IMR-90 (cell line): Measurements from ENCODE around the gene PRKD1. TPM values are rescaled to one million over a fixed set of nuclear protein-coding genes. Genes with fewer than 3 reads are reported as not detected.

Experiments
- ATAC-seq: fragments of 200-7000 bp; cut with Tn5 transposase; 2 replicates; pipeline ENCODE4 v1.9.1; 2020; ENCODE audit warnings: low read depth, mild to moderate bottlenecking, moderate library complexity
- BruUV-seq: library from RNA; stranded (reverse); fragments of 400-500 nt; replicated peaks from 2 replicates; lab custom pipeline; 2021; lab: Mats Ljungman, UMichigan
- CTCF ChIA-PET: fragments of 300-600 bp; formaldehyde crosslinking; extraction: SDS; loops from one replicate; lab custom pipeline; 2021; ENCODE audit warnings: antibody characterized with exemption; lab: Yijun Ruan, JAX
- POLR2A ChIA-PET: fragments of 300-600 bp; sonication (Branson Sonifier 250); formaldehyde crosslinking; loops from one replicate; lab custom pipeline; 2022; ENCODE audit warnings: antibody characterized with exemption; ENCODE audit not compliant: unreplicated experiment; lab: Charles Lee
- DNase-seq: peaks from one replicate; pipeline ENCODE4 v3.0.0; 2013
- H2AFZ ChIP-seq: replicated peaks from 2 replicates; pipeline ENCODE3; 2013; ENCODE audit warnings: low read length, mild to moderate bottlenecking; ENCODE audit not compliant: poor library complexity
- H2AK5ac ChIP-seq: 2 replicates; pipeline ENCODE4 v1.6.1; 2013; ENCODE audit warnings: low read depth, low read length, inconsistent platforms
- H2AK9ac ChIP-seq: replicated peaks from 2 replicates; pipeline ENCODE3; 2013; ENCODE audit warnings: mild to moderate bottlenecking, low read depth, low read length, moderate library complexity; ENCODE audit not compliant: poor library complexity
- H2BK120ac ChIP-seq: 2 replicates; pipeline ENCODE4 v1.6.1; 2013; ENCODE audit warnings: low read depth, low read length, inconsistent platforms
- H2BK15ac ChIP-seq: 3 replicates; pipeline ENCODE4 v1.6.1; 2013; ENCODE audit warnings: low read depth, low read length, inconsistent platforms
- H2BK20ac ChIP-seq: 2 replicates; pipeline ENCODE4 v1.6.1; 2013; ENCODE audit warnings: low read depth, mild to moderate bottlenecking, inconsistent platforms, low read length, moderate library complexity
- H2BK5ac ChIP-seq: 2 replicates; pipeline ENCODE4 v1.6.1; 2013; ENCODE audit warnings: mild to moderate bottlenecking, low read depth, low read length, inconsistent platforms; ENCODE audit not compliant: poor library complexity, severe bottlenecking
- H3K14ac ChIP-seq: replicated peaks from 2 replicates; pipeline ENCODE4 v1.6.1; 2013; ENCODE audit warnings: low read depth, low read length, inconsistent platforms
- H3K18ac ChIP-seq: 2 replicates; pipeline ENCODE4 v1.6.1; 2013; ENCODE audit warnings: low read depth, low read length, control low read depth
- H3K23ac ChIP-seq: 2 replicates; pipeline ENCODE4 v1.6.1; 2013; ENCODE audit warnings: low read depth, low read length, inconsistent platforms
- H3K27ac ChIP-seq: 2 replicates; pipeline ENCODE4 v1.5.1; 2013; ENCODE audit warnings: mild to moderate bottlenecking, control low read depth, low read length; ENCODE audit not compliant: insufficient read depth
- H3K27me3 ChIP-seq: 2 replicates; pipeline ENCODE4 v1.6.1; 2013; ENCODE audit warnings: low read length; ENCODE audit not compliant: control insufficient read depth, insufficient read depth
- H3K36me3 ChIP-seq: 2 replicates; pipeline ENCODE4 v1.6.1; 2013; ENCODE audit warnings: low read length, mixed read lengths; ENCODE audit not compliant: control insufficient read depth, insufficient read depth
- H3K4ac ChIP-seq: 2 replicates; pipeline ENCODE4 v1.6.1; 2013; ENCODE audit warnings: low read depth, low read length, inconsistent platforms
- H3K4me1 ChIP-seq: 2 replicates; pipeline ENCODE4 v1.6.1; 2013; ENCODE audit warnings: low read length, mixed read lengths; ENCODE audit not compliant: control insufficient read depth, insufficient read depth
- H3K4me2 ChIP-seq: 2 replicates; pipeline ENCODE4 v1.6.1; 2013; ENCODE audit warnings: low read depth, mild to moderate bottlenecking, control low read depth, low read length, moderate library complexity
- H3K4me3 ChIP-seq: 2 replicates; pipeline ENCODE4 v1.5.1; 2013; ENCODE audit warnings: low read depth, mild to moderate bottlenecking, control low read depth, low read length, moderate library complexity; ENCODE audit not compliant: insufficient read depth
- H3K56ac ChIP-seq: 2 replicates; pipeline ENCODE4 v1.6.1; 2013; ENCODE audit warnings: low read length, inconsistent platforms; ENCODE audit not compliant: insufficient read depth; ENCODE audit errors: extremely low read depth
- H3K79me1 ChIP-seq, 2 experiments: 2 replicates each; pipeline ENCODE4 v1.6.1; 2013; ENCODE audit warnings: low read length in 2 of 2, inconsistent platforms in 1 of 2, low read depth in 1 of 2
- H3K9ac ChIP-seq: 2 replicates; pipeline ENCODE4 v1.6.1; 2013; ENCODE audit warnings: low read depth, low read length, control low read depth
- H3K9me1 ChIP-seq: 2 replicates; pipeline ENCODE4 v1.6.1; 2013; ENCODE audit warnings: low read length, inconsistent platforms; ENCODE audit not compliant: insufficient read depth
- H3K9me3 ChIP-seq: 2 replicates; pipeline ENCODE4 v1.6.1; 2013; ENCODE audit warnings: low read length; ENCODE audit not compliant: control insufficient read depth, insufficient read depth
- H4K20me1 ChIP-seq: 2 replicates; pipeline ENCODE4 v1.6.1; 2013; ENCODE audit warnings: low read length, inconsistent platforms; ENCODE audit not compliant: insufficient read depth
- H4K5ac ChIP-seq: 2 replicates; pipeline ENCODE4 v1.6.1; 2013; ENCODE audit warnings: mild to moderate bottlenecking, low read depth, low read length, control low read depth
- H4K8ac ChIP-seq, 2 experiments: 2 replicates each; pipeline ENCODE4 v1.6.1; 2013; ENCODE audit warnings: low read depth in 2 of 2, low read length in 2 of 2, control low read depth in 1 of 2, inconsistent platforms in 1 of 2
- H4K91ac ChIP-seq: 2 replicates; pipeline ENCODE4 v1.6.1; 2013; ENCODE audit warnings: low read depth, low read length, inconsistent platforms; ENCODE audit not compliant: insufficient read depth
- CEBPB ChIP-seq: IDR thresholded peaks from 2 replicates; pipeline ENCODE4 v1.6.1; 2012; ENCODE audit warnings: low read depth, low read length, improper control_type of control experiment
- CTCF ChIP-seq: conservative IDR thresholded peaks from 2 replicates; pipeline ENCODE4 v1.5.1; 2012; ENCODE audit warnings: mild to moderate bottlenecking, low read depth, low read length, improper control_type of control experiment
- FOS ChIP-seq: fragments of 150-350 bp; IDR thresholded peaks from 2 replicates; pipeline ENCODE4 v1.6.1; 2016; ENCODE audit warnings: low read depth, low read length
- MAFK ChIP-seq: IDR thresholded peaks from 2 replicates; pipeline ENCODE4 v1.6.1; 2012; ENCODE audit warnings: low read depth, low read length, improper control_type of control experiment
- MXI1 ChIP-seq: IDR thresholded peaks from 2 replicates; pipeline ENCODE4 v1.6.1; 2012; ENCODE audit warnings: low read depth, mild to moderate bottlenecking, low read length, moderate library complexity, borderline replicate concordance
- POLR2A ChIP-seq: IDR thresholded peaks from 2 replicates; pipeline ENCODE4 v1.6.1; 2012; ENCODE audit warnings: mild to moderate bottlenecking, low read depth, low read length
- RAD21 ChIP-seq: IDR thresholded peaks from 2 replicates; pipeline ENCODE4 v1.6.1; 2012; ENCODE audit warnings: low read length, improper control_type of control experiment
- RCOR1 ChIP-seq: IDR thresholded peaks from 2 replicates; pipeline ENCODE4 v1.6.1; 2012; ENCODE audit warnings: mild to moderate bottlenecking, low read length, improper control_type of control experiment; ENCODE audit not compliant: insufficient replicate concordance
- SMC3 ChIP-seq: fragments of 150-350 bp; IDR thresholded peaks from 2 replicates; pipeline ENCODE4 v1.6.1; 2016; ENCODE audit warnings: low read depth, mild to moderate bottlenecking, antibody characterized with exemption, low read length, moderate library complexity
- WGBS, 2 experiments: methylation state at CpG; one replicate each; pipeline versions ENCODE4 v1.1.5 to v1.1.7; 2013; ENCODE audit warnings: missing lambda C conversion rate in 2 of 2; ENCODE audit not compliant: insufficient read length in 1 of 2; ENCODE audit errors: extremely low coverage in 2 of 2; 5-methylcytosine and 5-hydroxymethylcytosine counted together
- dilution Hi-C: fragments of 300-500 bp; cut with HindIII; formaldehyde crosslinking; loops from one replicate; pipeline ENCODE4 v1.14.3; 2018; ENCODE audit warnings: low sequenced_read_pairs; ENCODE audit not compliant: unreplicated experiment
- in situ Hi-C: fragments of 300-500 bp; cut with MboI; formaldehyde crosslinking; loops from 3 replicates; pipeline ENCODE4 v1.14.3; 2019; ENCODE audit warnings: low sequenced_read_pairs, inconsistent platforms, mixed read lengths
- intact Hi-C: fragments of 100-400 bp; cut with micrococcal nuclease; formaldehyde crosslinking; loops from 2 replicates; pipeline ENCODE4 v1.10.0; 2022
- polyA plus RNA-seq, 3 experiments: library from polyadenylated mRNA; depleted of rRNA; stranded (reverse); fragments of >200 nt; gene quantifications; 2 replicates each; pipeline ENCODE4 v1.2.3, GENCODE V29; 2012; ENCODE audit warnings: low replicate concordance in 1 of 3
- total RNA-seq: library from RNA; depleted of rRNA; stranded (reverse); fragments of >200 nt; gene quantifications from 2 replicates; pipeline ENCODE4 v1.2.3, GENCODE V29; 2012
- TF ChIP-seq, protein P1 (sequence below): fragments of 150-350 bp; IDR thresholded peaks from 2 replicates; pipeline ENCODE4 v1.6.1; 2017; ENCODE audit warnings: mild to moderate bottlenecking, antibody characterized with exemption, low read length, low read depth

The PRKD1 gene
- total and polyA plus RNA-seq, 2 of the 4 experiments (the other 2 are of a cell fraction) = 12.9 to 14.2 TPM

GRCh38 chr14:29545714-29546113 lies 381.9 kb downstream of the PRKD1 start:
- peak; percentile 71 for ATAC-seq
- Histone ChIP-seq H3K27ac (no peak overlapping the region), H3K36me3 (no peaks in the 10 kb centered on the region), H4K5ac (no peak overlapping the region), H3K9ac (no peak overlapping the region), H3K4me3 (no peak overlapping the region), H4K91ac (no peak overlapping the region), H3K18ac (no peak overlapping the region), H2BK5ac (no peak overlapping the region), H3K14ac (no peak overlapping the region), H4K8ac (no peak overlapping the region), H3K4ac (no peak overlapping the region), H2AFZ (no peak overlapping the region), H3K9me3 (no peaks in the 10 kb centered on the region), H2AK9ac (no peak overlapping the region), H3K4me2 (no peak overlapping the region), H3K9me1 (no peaks in the 10 kb centered on the region), H2BK20ac (no peak overlapping the region), H2AK5ac (no peak overlapping the region), H3K56ac (no peak overlapping the region), H4K20me1 (no peaks in the 10 kb centered on the region), H3K27me3 (peaks cover 4% of the 10 kb centered on the region; the same call in 1 of the 2 replicates), H3K4me1 (no peaks in the 10 kb centered on the region), H2BK15ac (no peak overlapping the region), H3K79me1 (no peaks in the 10 kb centered on the region), H3K23ac (no peak overlapping the region), H2BK120ac (no peak overlapping the region)
- no TSS peak for BruUV-seq
- in situ Hi-C loops (no loop called here), intact Hi-C loops (loop anchor here (5.0 to 10.0 kb wide), 2 partner anchors 569 to 727 kb away; no protein-coding TSS in a partner anchor), dilution Hi-C loops (no loop called here)
- peak; percentile 25 for DNase-seq
- WGBS, 2 experiments = no CpG with 5 or more reads among the region's 2 CpGs
- ChIA-PET POLR2A (interaction anchor here (0.6 kb wide), 2 partner anchors 576 to 778 kb away, joined by 3 to 5 read pairs; no protein-coding TSS in a partner anchor), CTCF (interaction anchor here (1.1 to 1.2 kb wide), 2 partner anchors 669 to 738 kb away, joined by 4 read pairs; no protein-coding TSS in a partner anchor)
- TF ChIP-seq RCOR1 = no peak
- no peak for TF ChIP-seq SMC3
- no peak for TF ChIP-seq MXI1
- TF ChIP-seq MAFK = no peak
- no peak for TF ChIP-seq CTCF
- TF ChIP-seq CEBPB = no peak
- TF ChIP-seq, protein P1, sequence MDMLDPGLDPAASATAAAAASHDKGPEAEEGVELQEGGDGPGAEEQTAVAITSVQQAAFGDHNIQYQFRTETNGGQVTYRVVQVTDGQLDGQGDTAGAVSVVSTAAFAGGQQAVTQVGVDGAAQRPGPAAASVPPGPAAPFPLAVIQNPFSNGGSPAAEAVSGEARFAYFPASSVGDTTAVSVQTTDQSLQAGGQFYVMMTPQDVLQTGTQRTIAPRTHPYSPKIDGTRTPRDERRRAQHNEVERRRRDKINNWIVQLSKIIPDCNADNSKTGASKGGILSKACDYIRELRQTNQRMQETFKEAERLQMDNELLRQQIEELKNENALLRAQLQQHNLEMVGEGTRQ = no peak
- TF ChIP-seq FOS = no peak
- no peak for TF ChIP-seq POLR2A
- TF ChIP-seq RAD21 = no peak
